Measurements from ENCODE around the gene RPS6KC1.
"Not testable (repeated sequence)": the region's sequence is repeated elsewhere in the genome, so short reads cannot be mapped to it uniquely, and the experiment has no call there.

GRCh38 chr1:213160442-213160841 lies 109.4 kb downstream of the RPS6KC1 start:
- TF ChIP-seq CTCF, POLR2A (IDR thresholded peaks at IDR 0.05): not testable (repeated sequence)
